ENCODE data around the gene HS6ST3. TPM values are rescaled to one million over a fixed set of nuclear protein-coding genes. Genes with fewer than 3 reads are reported as not detected.

HS6ST3 gene
- total and polyA plus RNA-seq, 7 donors, result under 0.01 to 0.71 (median 0.33) TPM; not detected in 2

DNA sequence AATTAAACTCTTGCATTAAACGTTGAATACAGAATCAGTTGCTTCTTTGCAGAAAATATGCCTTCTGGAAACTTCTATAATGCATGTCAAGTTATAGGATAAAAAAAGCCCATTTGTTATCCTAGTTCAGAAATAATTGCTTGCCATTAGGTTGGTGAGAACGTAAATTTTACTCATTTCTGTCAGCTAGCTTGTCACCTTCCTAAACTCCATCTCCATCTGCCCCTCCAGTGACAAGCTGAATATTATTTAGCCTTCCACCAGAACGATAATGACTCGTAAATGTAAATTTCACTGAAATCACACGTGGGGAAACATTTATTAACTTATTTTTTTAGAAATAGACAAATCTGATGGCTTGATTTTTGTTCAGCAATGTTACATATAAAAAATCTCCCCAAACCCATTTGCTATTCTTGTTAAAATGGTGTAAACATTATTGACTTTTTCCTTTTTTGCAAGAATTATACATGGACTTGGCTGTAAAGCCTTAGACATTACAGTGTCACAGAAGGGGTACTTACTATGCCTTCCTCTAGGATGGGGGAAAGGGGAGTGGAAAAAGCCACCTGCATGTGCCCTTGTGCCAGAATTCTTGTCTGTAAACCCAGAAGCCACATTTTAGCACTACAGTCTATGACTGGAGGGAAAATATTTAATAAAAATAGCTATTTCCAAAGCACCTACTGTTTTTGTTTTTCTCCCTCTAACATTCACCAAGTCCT, 577.5 kb downstream of the HS6ST3 start:
- Histone ChIP-seq H3K4me1 (no peaks in the 10 kb centered on the region), H3K4me3 (no peak overlapping the region), H3K36me3 (no peaks in the 10 kb centered on the region), H3K27me3 (no peaks in the 10 kb centered on the region), H3K27ac (no peak overlapping the region), H3K9me3 (peaks cover 0 to 4% (median 0%) of the 10 kb centered on the region in 4 donors)
- no peak for DNase-seq
- intact Hi-C loops (cut with DNase I), result no loop called here
- WGBS, 2 donors, result 71 to 78% methylated on average over 5 of the region's 5 CpGs
- TF ChIP-seq EP300 (IDR thresholded peaks at IDR 0.05) (no peak), POLR2A (IDR thresholded peaks at IDR 0.05) (no peak), POLR2AphosphoS5 (IDR thresholded peaks at IDR 0.05) (no peak)
- TF ChIP-seq, protein P1, sequence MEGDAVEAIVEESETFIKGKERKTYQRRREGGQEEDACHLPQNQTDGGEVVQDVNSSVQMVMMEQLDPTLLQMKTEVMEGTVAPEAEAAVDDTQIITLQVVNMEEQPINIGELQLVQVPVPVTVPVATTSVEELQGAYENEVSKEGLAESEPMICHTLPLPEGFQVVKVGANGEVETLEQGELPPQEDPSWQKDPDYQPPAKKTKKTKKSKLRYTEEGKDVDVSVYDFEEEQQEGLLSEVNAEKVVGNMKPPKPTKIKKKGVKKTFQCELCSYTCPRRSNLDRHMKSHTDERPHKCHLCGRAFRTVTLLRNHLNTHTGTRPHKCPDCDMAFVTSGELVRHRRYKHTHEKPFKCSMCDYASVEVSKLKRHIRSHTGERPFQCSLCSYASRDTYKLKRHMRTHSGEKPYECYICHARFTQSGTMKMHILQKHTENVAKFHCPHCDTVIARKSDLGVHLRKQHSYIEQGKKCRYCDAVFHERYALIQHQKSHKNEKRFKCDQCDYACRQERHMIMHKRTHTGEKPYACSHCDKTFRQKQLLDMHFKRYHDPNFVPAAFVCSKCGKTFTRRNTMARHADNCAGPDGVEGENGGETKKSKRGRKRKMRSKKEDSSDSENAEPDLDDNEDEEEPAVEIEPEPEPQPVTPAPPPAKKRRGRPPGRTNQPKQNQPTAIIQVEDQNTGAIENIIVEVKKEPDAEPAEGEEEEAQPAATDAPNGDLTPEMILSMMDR (IDR thresholded peaks at IDR 0.05), result no peak

DNA sequence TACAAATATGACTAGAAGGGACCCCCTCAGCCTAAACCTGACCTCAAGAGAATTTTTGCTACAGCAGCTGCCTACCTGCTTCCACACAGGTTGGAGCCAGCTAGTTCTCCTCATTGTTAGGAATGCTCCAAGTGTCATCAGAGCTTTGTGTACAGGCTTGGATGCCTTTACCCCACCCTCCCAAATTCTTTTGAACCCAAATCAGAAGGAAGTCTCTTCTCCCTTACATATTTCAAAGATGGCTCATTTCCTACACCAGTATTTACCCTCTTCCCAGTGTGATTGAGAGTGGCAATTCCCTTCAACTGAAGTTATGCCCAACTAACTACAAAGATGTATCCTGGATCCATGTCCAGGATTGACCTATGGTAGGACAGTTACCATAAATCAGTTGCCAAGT, 581.2 kb downstream of the HS6ST3 start:
- TF ChIP-seq POLR2A (IDR thresholded peaks at IDR 0.05), result no peak
- no peak for TF ChIP-seq EP300 (IDR thresholded peaks at IDR 0.05)
- no peak for TF ChIP-seq POLR2AphosphoS5 (IDR thresholded peaks at IDR 0.05)
- TF ChIP-seq, protein P1 (IDR thresholded peaks at IDR 0.05), result no peak
- DNase-seq, result no peak
- H3K9me3 ChIP-seq, result no peaks in the 10 kb centered on the region
- H3K4me3 ChIP-seq, result no peak overlapping the region
- no peak overlapping the region for H3K27ac ChIP-seq
- intact Hi-C loops (cut with DNase I), result no loop called here
- H3K36me3 ChIP-seq, result no peaks in the 10 kb centered on the region
- H3K4me1 ChIP-seq, result no peaks in the 10 kb centered on the region
- no peaks in the 10 kb centered on the region for H3K27me3 ChIP-seq

DNA sequence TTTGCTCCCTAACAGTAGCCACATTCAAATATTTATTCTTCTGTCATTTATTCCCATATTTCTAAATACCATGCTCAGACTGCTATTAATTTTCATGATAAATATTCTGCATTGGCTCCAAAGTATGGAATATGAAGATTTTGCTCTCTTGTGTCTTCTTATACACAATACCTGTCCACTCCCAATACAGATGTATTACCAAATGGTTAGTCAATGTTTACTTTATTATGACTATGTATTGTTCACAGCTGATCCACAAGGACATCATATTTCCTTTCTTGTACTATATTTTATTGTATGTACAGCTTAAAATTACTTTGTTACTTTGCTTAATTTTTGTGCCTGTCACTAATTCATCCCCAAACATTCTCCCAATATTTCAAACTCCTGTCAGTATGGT, 582.1 kb downstream of the HS6ST3 start:
- intact Hi-C loops (cut with DNase I), result no loop called here
- TF ChIP-seq POLR2AphosphoS5 (IDR thresholded peaks at IDR 0.05) (no peak), POLR2A (IDR thresholded peaks at IDR 0.05) (no peak), EP300 (IDR thresholded peaks at IDR 0.05) (no peak)
- TF ChIP-seq, protein P1 (IDR thresholded peaks at IDR 0.05), result no peak
- Histone ChIP-seq H3K36me3 (no peaks in the 10 kb centered on the region), H3K4me3 (no peak overlapping the region), H3K27ac (no peak overlapping the region), H3K9me3 (no peaks in the 10 kb centered on the region), H3K4me1 (no peaks in the 10 kb centered on the region), H3K27me3 (no peaks in the 10 kb centered on the region)
- no peak for DNase-seq

DNA sequence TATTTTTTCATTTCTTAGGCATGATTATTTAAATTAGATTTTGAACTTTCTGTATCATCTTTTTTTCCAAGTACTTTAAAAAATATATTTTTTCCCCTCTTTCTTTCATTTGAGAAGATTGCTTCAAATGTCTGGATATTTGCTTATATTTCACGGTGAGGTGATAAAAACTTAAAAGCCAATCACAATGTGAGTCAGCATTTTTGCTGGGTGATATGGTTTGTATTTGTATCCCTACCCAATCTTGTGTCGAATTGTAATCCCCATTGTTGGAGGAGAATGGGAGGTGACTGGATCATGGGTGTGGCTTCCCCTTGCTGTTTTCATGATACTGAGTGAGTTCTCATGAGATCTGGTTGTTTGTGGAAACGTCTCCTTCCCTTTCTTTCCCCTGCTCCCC, 583.9 kb downstream of the HS6ST3 start:
- Histone ChIP-seq H3K4me3 (no peak overlapping the region), H3K9me3 (no peaks in the 10 kb centered on the region), H3K36me3 (no peaks in the 10 kb centered on the region), H3K27me3 (no peaks in the 10 kb centered on the region), H3K27ac (no peak overlapping the region), H3K4me1 (no peaks in the 10 kb centered on the region)
- WGBS, 2 donors, result 79% methylated on average over 3 of the region's 3 CpGs
- TF ChIP-seq POLR2AphosphoS5 (IDR thresholded peaks at IDR 0.05), result no peak
- TF ChIP-seq, protein P1 (IDR thresholded peaks at IDR 0.05), result no peak
- TF ChIP-seq EP300 (IDR thresholded peaks at IDR 0.05), result no peak
- no peak for TF ChIP-seq POLR2A (IDR thresholded peaks at IDR 0.05)
- intact Hi-C loops (cut with DNase I), result no loop called here
- no peak for DNase-seq

- TF ChIP-seq POLR2AphosphoS5 (IDR thresholded peaks at IDR 0.05), result no peak
- no peak for TF ChIP-seq EP300 (IDR thresholded peaks at IDR 0.05)
- no peaks in the 10 kb centered on the region for H3K9me3 ChIP-seq
- no peaks in the 10 kb centered on the region for H3K4me1 ChIP-seq
- no peak overlapping the region for H3K4me3 ChIP-seq
- intact Hi-C loops (cut with DNase I), result no loop called here
- no peak overlapping the region for H3K27ac ChIP-seq
- DNase-seq, result no peak
- H3K36me3 ChIP-seq, result no peaks in the 10 kb centered on the region
- H3K27me3 ChIP-seq, result no peaks in the 10 kb centered on the region
Observed at GRCh38 chr13:96677029-96677428, 587.1 kb downstream of the HS6ST3 start.

Data from sigmoid colon (tissue), 7 donors.